ENCODE data around the gene P4HB.

P4HB gene

GRCh38 chr17:81859906-81860755 is at the start of gene P4HB:
P4HB (minus strand) TSS chr17:81860535; CDS start chr17:81860471, 64 bp downstream.
- DNase-seq (ENCODE audit: low read depth in 3 of 3) = peak in 2 of 3 experiments; percentile 94 to 97

DNA sequence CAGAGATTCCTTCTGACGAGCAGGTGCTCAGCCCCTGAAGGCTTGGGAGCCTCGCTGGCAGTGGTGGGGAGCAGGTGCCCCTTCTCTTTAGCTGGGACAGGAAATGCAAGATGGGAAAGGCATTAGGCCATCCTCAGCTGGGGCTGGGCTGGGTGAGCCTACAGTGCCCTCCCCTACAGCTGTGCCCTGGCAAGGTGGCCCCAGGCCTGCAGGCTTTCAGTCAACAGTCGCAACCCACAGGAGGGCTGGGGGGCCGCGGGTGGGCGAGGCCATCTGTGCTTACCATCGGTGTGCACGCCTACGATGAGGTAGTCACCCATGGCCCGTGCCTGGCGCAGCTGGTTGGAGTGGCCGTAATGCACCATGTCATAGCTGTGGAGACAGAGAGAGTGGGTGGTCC is 48.9 kb upstream of the P4HB start:
- DNase-seq (ENCODE audit: low read depth in 3 of 3) = no peak

DNA sequence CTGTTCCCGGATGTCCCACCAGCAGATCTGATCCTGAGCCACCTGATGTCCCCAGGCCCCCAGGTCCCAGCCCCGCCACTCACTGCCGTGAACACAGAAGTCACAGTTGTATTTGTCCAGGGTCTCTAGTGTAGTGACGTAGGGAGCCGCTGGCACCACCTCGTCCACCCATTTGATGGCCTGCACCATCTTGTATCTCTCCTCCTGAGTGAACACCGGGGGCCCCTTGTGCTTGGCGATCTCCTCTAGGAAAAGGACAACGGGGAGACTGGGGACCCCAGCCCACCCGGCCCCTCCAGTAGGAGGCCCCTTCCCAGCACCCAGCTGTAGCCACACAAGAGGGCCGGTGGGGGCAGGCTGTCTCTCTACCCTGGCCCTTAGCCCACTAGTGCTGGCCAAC is 48.5 kb upstream of the P4HB start:
- no peak for DNase-seq (ENCODE audit: low read depth in 3 of 3)

GRCh38 chr17:81907219-81908145 is 47.1 kb upstream of the P4HB start:
- DNase-seq (ENCODE audit: low read depth in 3 of 3) = no peak

GRCh38 chr17:81906476-81907218 is 46.3 kb upstream of the P4HB start:
- DNase-seq (ENCODE audit: low read depth in 3 of 3) = no peak

GRCh38 chr17:81905993-81906392 is 45.7 kb upstream of the P4HB start:
- no peak for DNase-seq (ENCODE audit: low read depth in 3 of 3)

- no peak for DNase-seq (ENCODE audit: low read depth in 3 of 3)
Measured at GRCh38 chr17:81905424-81905875, 45.1 kb upstream of the P4HB start.

DNA sequence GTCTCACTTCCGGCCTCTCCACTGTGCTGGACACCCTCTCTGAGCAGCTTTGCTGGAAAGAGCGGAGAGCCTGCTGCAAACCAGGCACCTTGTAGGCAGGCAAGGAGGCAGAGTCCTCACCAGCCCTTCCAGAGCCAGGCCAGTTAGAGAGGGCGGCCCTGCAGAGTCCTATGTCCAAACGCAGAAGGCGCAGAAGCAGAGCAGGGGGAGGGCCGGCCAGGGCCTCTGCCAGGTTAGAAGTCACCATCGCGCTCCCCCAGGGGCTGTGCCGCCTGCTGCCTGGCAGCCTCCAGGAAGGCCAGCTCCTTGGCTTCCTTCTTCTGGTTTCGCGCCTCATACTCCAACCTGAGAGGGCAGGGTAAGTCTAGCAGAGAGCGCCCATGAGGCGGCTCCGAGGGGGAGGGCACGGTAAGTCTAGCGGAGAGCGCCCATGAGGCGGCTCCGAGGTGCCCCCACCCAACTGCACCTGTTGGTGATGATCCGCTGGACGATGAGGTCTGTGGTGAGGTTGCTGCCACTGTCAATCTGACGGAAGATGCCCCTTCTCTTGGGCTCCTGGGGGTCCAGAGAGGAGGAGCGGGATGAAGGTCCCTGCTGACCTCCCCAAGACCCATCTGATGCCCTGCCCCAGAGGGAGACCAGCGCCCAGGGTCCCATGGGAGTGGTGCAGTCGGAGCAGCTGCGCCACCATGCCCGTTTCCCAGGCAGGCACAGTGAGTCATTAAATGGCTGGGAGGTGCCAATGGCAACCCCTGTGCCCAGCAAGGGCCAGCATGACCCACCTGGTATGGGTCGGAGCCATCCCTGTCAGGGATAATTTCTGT is 44.5 kb upstream of the P4HB start:
- no peak for DNase-seq (ENCODE audit: low read depth in 3 of 3)

DNA sequence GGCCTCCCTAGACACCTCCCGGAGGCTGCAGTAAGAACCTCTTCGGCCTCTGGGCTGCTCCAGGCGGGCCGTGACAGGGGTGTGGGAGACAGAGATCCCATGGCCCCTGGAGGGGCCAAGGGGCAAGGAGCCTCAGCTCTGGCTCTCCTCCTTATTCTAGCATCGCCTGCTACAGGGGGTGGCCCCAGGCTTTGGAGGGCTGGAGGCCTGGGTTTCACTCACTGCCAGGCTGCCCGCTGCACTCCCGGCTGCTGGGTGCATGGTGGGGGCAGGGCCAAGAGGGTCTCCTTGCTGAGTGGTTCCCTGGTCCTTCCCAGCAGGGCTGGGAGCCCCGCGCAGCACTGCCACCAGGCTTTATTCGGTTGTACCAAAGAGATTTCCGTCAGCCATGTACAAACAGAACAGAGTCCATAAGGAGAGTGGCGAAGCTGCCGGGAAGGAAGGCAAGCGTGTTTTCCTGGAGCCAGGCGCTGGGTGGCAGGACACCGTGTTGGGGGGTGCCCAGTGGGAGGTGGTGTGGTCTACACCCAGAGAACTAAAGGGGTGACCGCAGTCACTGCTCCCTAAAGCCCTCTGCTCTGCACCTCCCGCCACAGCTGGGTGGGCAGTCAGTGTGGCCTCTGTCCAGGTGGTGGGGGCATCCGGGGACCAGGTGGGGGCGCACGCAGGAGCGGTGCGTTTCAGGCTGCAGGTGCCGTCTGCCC is 43.7 kb upstream of the P4HB start:
- no peak for DNase-seq (ENCODE audit: low read depth in 3 of 3)

DNA sequence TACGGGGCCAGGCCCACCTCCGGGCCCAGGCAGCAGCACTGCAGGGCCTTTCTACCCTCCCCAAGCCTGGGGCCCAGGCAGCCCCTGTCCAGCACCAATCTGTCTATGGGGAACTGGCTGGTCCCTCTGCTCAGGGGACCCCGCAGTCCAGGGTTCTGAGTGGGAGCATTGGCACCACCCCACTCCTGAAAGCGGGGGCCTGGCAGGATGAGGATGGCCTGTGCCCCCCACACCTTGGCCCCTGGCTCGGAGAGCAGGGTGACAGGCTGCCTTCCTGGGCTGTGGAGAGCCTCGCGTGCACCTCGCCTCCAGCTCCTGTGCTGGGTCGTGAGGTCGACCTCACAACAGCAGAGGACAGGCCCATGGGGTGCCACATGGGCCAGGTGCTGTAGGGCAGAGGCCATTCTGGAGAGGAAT is 43.1 kb upstream of the P4HB start:
- DNase-seq (ENCODE audit: low read depth in 3 of 3) = no peak

- no peak for DNase-seq (ENCODE audit: low read depth in 3 of 3)
Measured at GRCh38 chr17:81902653-81903414, 42.5 kb upstream of the P4HB start.

- no peak for DNase-seq (ENCODE audit: low read depth in 3 of 3)
Measured at GRCh38 chr17:81902023-81902652, 41.8 kb upstream of the P4HB start, which contains the start of gene NPB. NPB (plus strand) TSS chr17:81902238; CDS start chr17:81902278, 40 bp downstream.

- no peak for DNase-seq (ENCODE audit: low read depth in 3 of 3)
Measured at GRCh38 chr17:81901167-81902022, 41.1 kb upstream of the P4HB start.

DNA sequence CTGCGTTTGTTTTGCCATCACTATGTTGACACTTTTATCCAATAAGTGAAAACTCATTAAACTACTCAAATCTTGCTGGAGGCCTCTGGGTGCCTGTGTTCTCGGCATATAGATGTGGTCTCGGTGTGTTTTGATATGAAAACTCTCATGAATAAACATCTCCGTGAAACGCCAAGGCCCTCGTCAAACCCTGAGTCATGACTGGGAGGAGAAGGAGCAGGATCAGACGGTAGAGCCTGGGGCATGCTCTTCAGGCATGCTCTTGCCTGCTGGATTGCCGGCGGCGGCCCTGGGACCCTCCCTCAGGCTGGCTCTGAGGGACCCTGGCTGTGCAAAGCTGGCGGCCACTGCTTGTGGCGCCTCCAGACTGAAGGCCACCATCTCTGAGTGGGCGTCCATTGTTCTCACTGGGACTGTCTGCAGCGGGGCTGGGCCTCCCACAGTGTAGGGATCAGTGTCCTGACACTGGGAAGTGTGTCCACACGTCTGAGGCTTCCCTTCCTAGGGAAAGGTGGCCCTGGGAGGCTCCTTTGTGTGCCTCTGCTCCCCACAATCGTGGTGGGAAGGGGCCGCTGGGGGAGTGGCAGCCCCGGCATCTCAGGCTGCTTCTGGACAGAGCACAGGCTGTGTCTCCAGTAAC is 40.0 kb upstream of the P4HB start:
- no peak for DNase-seq (ENCODE audit: low read depth in 3 of 3)

- DNase-seq (ENCODE audit: low read depth in 3 of 3) = no peak
Measured at GRCh38 chr17:81899514-81900166, 39.3 kb upstream of the P4HB start.

DNA sequence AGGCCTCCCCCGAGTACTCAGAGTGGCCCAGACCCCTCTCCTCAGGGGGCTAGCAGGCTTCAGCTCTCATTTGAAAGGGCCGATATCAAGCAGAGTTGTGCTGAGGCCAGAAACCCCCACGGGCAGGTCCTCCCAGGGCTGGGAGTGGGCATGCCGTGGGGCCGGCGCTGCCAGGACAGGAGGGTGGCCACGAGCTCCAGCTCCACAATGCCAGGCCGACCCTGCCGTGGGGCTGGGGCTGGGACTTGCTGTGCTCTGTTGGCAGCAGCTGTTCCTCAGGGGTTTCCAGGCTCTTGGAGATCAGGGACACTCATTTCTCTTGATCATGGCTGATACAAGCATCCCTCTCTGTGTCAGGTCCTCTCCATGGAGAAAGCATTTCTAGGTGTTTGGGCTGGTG is 38.5 kb upstream of the P4HB start:
- no peak for DNase-seq (ENCODE audit: low read depth in 3 of 3)
